Measurements from ENCODE around the gene KIF15.
"Not testable (repeated sequence)": the region's sequence is repeated elsewhere in the genome, so short reads cannot be mapped to it uniquely, and the experiment has no call there.

Gene KIF15

GRCh38 chr3:44805960-44806359 lies 44.4 kb downstream of the KIF15 start:
- TF ChIP-seq, protein P1, sequence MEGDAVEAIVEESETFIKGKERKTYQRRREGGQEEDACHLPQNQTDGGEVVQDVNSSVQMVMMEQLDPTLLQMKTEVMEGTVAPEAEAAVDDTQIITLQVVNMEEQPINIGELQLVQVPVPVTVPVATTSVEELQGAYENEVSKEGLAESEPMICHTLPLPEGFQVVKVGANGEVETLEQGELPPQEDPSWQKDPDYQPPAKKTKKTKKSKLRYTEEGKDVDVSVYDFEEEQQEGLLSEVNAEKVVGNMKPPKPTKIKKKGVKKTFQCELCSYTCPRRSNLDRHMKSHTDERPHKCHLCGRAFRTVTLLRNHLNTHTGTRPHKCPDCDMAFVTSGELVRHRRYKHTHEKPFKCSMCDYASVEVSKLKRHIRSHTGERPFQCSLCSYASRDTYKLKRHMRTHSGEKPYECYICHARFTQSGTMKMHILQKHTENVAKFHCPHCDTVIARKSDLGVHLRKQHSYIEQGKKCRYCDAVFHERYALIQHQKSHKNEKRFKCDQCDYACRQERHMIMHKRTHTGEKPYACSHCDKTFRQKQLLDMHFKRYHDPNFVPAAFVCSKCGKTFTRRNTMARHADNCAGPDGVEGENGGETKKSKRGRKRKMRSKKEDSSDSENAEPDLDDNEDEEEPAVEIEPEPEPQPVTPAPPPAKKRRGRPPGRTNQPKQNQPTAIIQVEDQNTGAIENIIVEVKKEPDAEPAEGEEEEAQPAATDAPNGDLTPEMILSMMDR (IDR thresholded peaks at IDR 0.05; ENCODE audit: low read depth, low read length) = no peak
- H3K36me3 ChIP-seq = peaks cover 59% of the 10 kb centered on the region

GRCh38 chr3:44814751-44815150 lies 53.2 kb downstream of the KIF15 start:
- Histone ChIP-seq H3K9me3 (ENCODE audit: severe bottlenecking) (peaks cover 2% of the 10 kb centered on the region), H3K27me3 (ENCODE audit: insufficient read depth, low read depth, severe bottlenecking) (no peaks in the 10 kb centered on the region), H3K4me3 (ENCODE audit: low read depth, low read length) (no peak overlapping the region), H3K27ac (no peak overlapping the region), H3K36me3 (peaks cover 50% of the 10 kb centered on the region)
- DNase-seq = no peak
- TF ChIP-seq, protein P1 (IDR thresholded peaks at IDR 0.05; ENCODE audit: low read depth, low read length) = no peak

More at GRCh38 chr3:44805960-44806359, 44.4 kb downstream of the KIF15 start:
- Histone ChIP-seq H3K9me3 (ENCODE audit: severe bottlenecking) (no peaks in the 10 kb centered on the region), H3K27ac (no peak overlapping the region), H3K4me3 (ENCODE audit: low read depth, low read length) (no peak overlapping the region), H3K27me3 (ENCODE audit: insufficient read depth, low read depth, severe bottlenecking) (no peaks in the 10 kb centered on the region)
- DNase-seq = no peak

- H3K9me3 ChIP-seq (ENCODE audit: severe bottlenecking); H3K27me3 ChIP-seq (ENCODE audit: insufficient read depth, low read depth, severe bottlenecking); DNase-seq; H3K27ac ChIP-seq; H3K4me3 ChIP-seq (ENCODE audit: low read depth, low read length): not testable (repeated sequence)
- H3K36me3 ChIP-seq = peaks cover 42% of the 10 kb centered on the region
Measured at GRCh38 chr3:44816334-44816733, 54.7 kb downstream of the KIF15 start.

DNA sequence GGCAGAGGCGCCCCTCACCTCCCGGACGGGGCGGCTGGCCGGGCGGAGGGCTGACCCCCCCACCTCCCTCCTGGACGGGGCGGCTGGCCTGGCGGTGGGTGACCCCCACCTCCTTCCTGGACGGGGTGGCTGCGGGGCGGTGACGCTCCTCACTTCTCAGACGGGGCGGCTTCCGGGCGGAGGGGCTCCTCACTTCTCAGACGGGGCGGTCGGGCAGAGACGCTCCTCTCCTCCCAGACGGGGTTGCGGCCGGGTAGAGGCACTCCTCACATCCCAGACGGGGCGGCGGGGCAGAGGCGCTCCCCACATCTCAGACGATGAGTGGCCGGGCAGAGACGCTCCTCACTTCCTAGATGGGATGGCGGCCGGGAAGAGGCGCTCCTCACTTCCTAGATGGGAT lies 59.6 kb downstream of the KIF15 start:
- H3K27me3 ChIP-seq (ENCODE audit: insufficient read depth, low read depth, severe bottlenecking); DNase-seq; H3K9me3 ChIP-seq (ENCODE audit: severe bottlenecking); H3K27ac ChIP-seq; H3K4me3 ChIP-seq (ENCODE audit: low read depth, low read length): not testable (repeated sequence)
- H3K36me3 ChIP-seq = peaks cover 20% of the 10 kb centered on the region

- Histone ChIP-seq H3K9me3 (ENCODE audit: severe bottlenecking) (no peaks in the 10 kb centered on the region), H3K36me3 (peaks cover 50% of the 10 kb centered on the region), H3K27ac (no peak overlapping the region), H3K4me3 (ENCODE audit: low read depth, low read length) (no peak overlapping the region), H3K27me3 (ENCODE audit: insufficient read depth, low read depth, severe bottlenecking) (no peaks in the 10 kb centered on the region)
- TF ChIP-seq, protein P1 (IDR thresholded peaks at IDR 0.05; ENCODE audit: low read depth, low read length) = no peak
- DNase-seq = no peak
Measured at GRCh38 chr3:44825264-44825925, 63.8 kb downstream of the KIF15 start.

DNA sequence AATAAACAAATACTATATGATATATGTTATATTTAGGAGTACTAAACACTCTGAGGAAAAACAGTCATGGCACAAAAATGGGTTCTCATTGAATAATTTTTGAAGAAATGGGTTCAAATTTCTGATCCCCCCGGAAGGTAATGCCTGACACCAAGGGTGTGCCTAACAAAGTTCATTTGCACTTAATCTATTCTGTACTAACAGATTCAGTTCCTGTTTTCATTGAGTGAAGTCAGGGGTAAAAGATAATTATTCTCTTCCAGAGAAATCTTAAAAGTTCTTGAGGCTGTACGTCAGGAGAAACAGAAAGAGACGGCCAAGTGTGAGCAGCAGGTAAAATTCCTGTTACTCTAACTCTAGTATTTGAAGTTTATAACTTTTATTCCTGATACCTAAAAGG lies 65.6 kb downstream of the KIF15 start:
- no peaks in the 10 kb centered on the region for H3K27me3 ChIP-seq (ENCODE audit: insufficient read depth, low read depth, severe bottlenecking)
- no peaks in the 10 kb centered on the region for H3K9me3 ChIP-seq (ENCODE audit: severe bottlenecking)
- H3K4me3 ChIP-seq (ENCODE audit: low read depth, low read length) = no peak overlapping the region
- DNase-seq = no peak
- TF ChIP-seq, protein P1 (IDR thresholded peaks at IDR 0.05; ENCODE audit: low read depth, low read length) = no peak
- H3K36me3 ChIP-seq = peaks cover 68% of the 10 kb centered on the region
- no peak overlapping the region for H3K27ac ChIP-seq

GRCh38 chr3:44831232-44831631 lies 69.6 kb downstream of the KIF15 start:
- TF ChIP-seq, protein P1 (IDR thresholded peaks at IDR 0.05; ENCODE audit: low read depth, low read length) = no peak
- Histone ChIP-seq H3K9me3 (ENCODE audit: severe bottlenecking) (no peaks in the 10 kb centered on the region), H3K27me3 (ENCODE audit: insufficient read depth, low read depth, severe bottlenecking) (no peaks in the 10 kb centered on the region), H3K27ac (no peak overlapping the region), H3K4me3 (ENCODE audit: low read depth, low read length) (no peak overlapping the region), H3K36me3 (peaks cover 59% of the 10 kb centered on the region)
- no peak for DNase-seq

All from WERI-Rb-1 (cell line).